Endothelial cell of umbilical vein (primary cell): Measurements from ENCODE around the gene CERS6. TPM values are rescaled to one million over a fixed set of nuclear protein-coding genes. Genes with fewer than 3 reads are reported as not detected.

Experiments used
- BruUV-seq: library from RNA; stranded (reverse); fragments of 400-500 nt; replicated peaks from 2 replicates; lab custom pipeline; 2021; lab: Mats Ljungman, UMichigan
- CTCF ChIA-PET: fragments of 300-600, 350-600 bp; sonication (Branson Sonifier 250); formaldehyde crosslinking; loops from one replicate; lab custom pipeline; 2021; ENCODE audit warnings: antibody characterized with exemption, inconsistent platforms; lab: Charles Lee
- POLR2A ChIA-PET: fragments of 300-600, 350-600 bp; sonication (Branson Sonifier 250); formaldehyde crosslinking; loops from one replicate; lab custom pipeline; 2021; ENCODE audit warnings: antibody characterized with exemption, inconsistent platforms; lab: Charles Lee
- DNase-seq: peaks from one replicate; pipeline ENCODE4 v3.0.0-alpha.2; 2011; ENCODE audit warnings: low read depth, low spot score
- FAIRE-seq: peaks from 2 replicates; lab custom pipeline; 2011; peaks lifted over from hg19 to GRCh38; lab: Jason Lieb, UNC
- H2AFZ ChIP-seq: 2 replicates; pipeline ENCODE4 v1.6.0; 2012; ENCODE audit warnings: low read depth, low read length, control low read depth, inconsistent platforms
- H3K27ac ChIP-seq: 2 replicates; pipeline ENCODE4 v1.5.1; 2011; ENCODE audit warnings: low read depth, mild to moderate bottlenecking, control low read depth, low read length, moderate library complexity; ENCODE audit not compliant: insufficient read depth
- H3K27me3 ChIP-seq, 2 experiments: 2 replicates each; pipeline versions ENCODE4 v1.6.0 to v1.6.1; 2011; ENCODE audit warnings: low read length in 2 of 2, mixed read lengths in 1 of 2; ENCODE audit not compliant: control insufficient read depth in 2 of 2, insufficient read depth in 2 of 2
- H3K36me3 ChIP-seq, 2 experiments: 2 replicates in 1 of 2; 3 replicates in 1 of 2; pipeline ENCODE4 v1.5.1; 2011; ENCODE audit warnings: low read length in 2 of 2, mild to moderate bottlenecking in 1 of 2, moderate library complexity in 1 of 2; ENCODE audit not compliant: control insufficient read depth in 2 of 2, insufficient read depth in 2 of 2; ENCODE audit errors: extremely low read depth in 1 of 2
- H3K4me1 ChIP-seq: 3 replicates; pipeline ENCODE4 v1.5.1; 2011; ENCODE audit warnings: mild to moderate bottlenecking, low read length; ENCODE audit not compliant: control insufficient read depth, insufficient read depth; ENCODE audit errors: extremely low read depth
- H3K4me2 ChIP-seq: 2 replicates; pipeline ENCODE4 v1.6.1; 2011; ENCODE audit warnings: low read length, control low read depth, mixed read lengths; ENCODE audit not compliant: insufficient read depth
- H3K4me3 ChIP-seq, 3 experiments: fragments of 200-600 bp in 1 of 3; sonication (generic), shearing (Covaris generic) in 1 of 3; replicated peaks in 1 of 3; 2 replicates each; pipeline ENCODE4 v1.5.1; 2011 to 2016; ENCODE audit warnings: control low read depth in 3 of 3, low read length in 3 of 3, mild to moderate bottlenecking in 2 of 3, inconsistent platforms in 1 of 3, low read depth in 1 of 3, moderate library complexity in 1 of 3; ENCODE audit not compliant: insufficient read depth in 1 of 3
- H3K79me2 ChIP-seq: 2 replicates; pipeline ENCODE4 v1.6.0; 2012; ENCODE audit warnings: low read length, inconsistent platforms; ENCODE audit not compliant: control insufficient read depth, insufficient read depth
- H3K9ac ChIP-seq: replicated peaks from 2 replicates; pipeline ENCODE3; 2011; ENCODE audit warnings: low read length, control low read depth; ENCODE audit not compliant: insufficient read depth; ENCODE audit errors: extremely low read depth
- H3K9me1 ChIP-seq: replicated peaks from 3 replicates; pipeline ENCODE4 v1.6.0; 2011; ENCODE audit warnings: mild to moderate bottlenecking, low read length; ENCODE audit not compliant: control insufficient read depth, insufficient read depth; ENCODE audit errors: extremely low read depth
- H3K9me3 ChIP-seq: replicated peaks from 2 replicates; pipeline ENCODE4 v1.5.1; 2012; ENCODE audit warnings: low read length, inconsistent platforms; ENCODE audit not compliant: control insufficient read depth, insufficient read depth
- H4K20me1 ChIP-seq: replicated peaks from 2 replicates; pipeline ENCODE3; 2011; ENCODE audit warnings: mild to moderate bottlenecking, low read length; ENCODE audit not compliant: control insufficient read depth, insufficient read depth; ENCODE audit errors: extremely low read depth
- CTCF ChIP-seq, 2 donors: IDR thresholded peaks; 1 replicate in 1 of 2; 2 replicates in 1 of 2; pipeline ENCODE4 v1.5.1; 2011; ENCODE audit warnings: low read length in 2 of 2, mild to moderate bottlenecking in 2 of 2, moderate library complexity in 2 of 2, control low read depth in 1 of 2, inconsistent platforms in 1 of 2, low read depth in 1 of 2; ENCODE audit not compliant: insufficient read depth in 1 of 2; ENCODE audit errors: extremely low read depth in 1 of 2
- EZH2 ChIP-seq: IDR thresholded peaks from 2 replicates; pipeline ENCODE4 v1.6.1; 2012; ENCODE audit warnings: borderline replicate concordance, low read depth, mild to moderate bottlenecking, moderate library complexity, low read length, inconsistent platforms; ENCODE audit not compliant: severe bottlenecking
- FOS ChIP-seq: IDR thresholded peaks from 2 replicates; pipeline ENCODE4 v1.6.1; 2011; ENCODE audit warnings: mild to moderate bottlenecking, low read length, moderate library complexity, borderline replicate concordance; ENCODE audit not compliant: insufficient read depth
- GATA2 ChIP-seq: IDR thresholded peaks from 2 replicates; pipeline ENCODE4 v1.7.0; 2011; ENCODE audit warnings: low read depth, mild to moderate bottlenecking, moderate library complexity, mixed read lengths, low read length; ENCODE audit not compliant: insufficient read length, insufficient read depth
- JUN ChIP-seq: IDR thresholded peaks from 2 replicates; pipeline ENCODE4 v1.6.1; 2011; ENCODE audit warnings: borderline replicate concordance, low read depth; ENCODE audit not compliant: insufficient read length, insufficient read depth
- MAX ChIP-seq: IDR thresholded peaks from 2 replicates; pipeline ENCODE4 v1.6.1; 2011; ENCODE audit not compliant: insufficient read depth, insufficient read length
- MYC ChIP-seq: IDR thresholded peaks from one replicate; pipeline ENCODE4 v1.6.1; 2011; ENCODE audit warnings: mild to moderate bottlenecking, low read depth, low read length
- POLR2A ChIP-seq: IDR thresholded peaks from 2 replicates; pipeline ENCODE4 v1.6.1; 2012; ENCODE audit warnings: low read depth, mild to moderate bottlenecking, control low read depth, low read length
- POLR2AphosphoS5 ChIP-seq: IDR thresholded peaks from 2 replicates; pipeline ENCODE4 v1.6.1; 2012; ENCODE audit warnings: low read depth, mild to moderate bottlenecking, control low read depth, low read length, moderate library complexity; ENCODE audit not compliant: insufficient read depth
- dilution Hi-C: fragments of 300-500 bp; cut with MboI; formaldehyde crosslinking; loops from one replicate; pipeline ENCODE4 v1.15.0; 2019; ENCODE audit warnings: low sequenced_read_pairs; ENCODE audit not compliant: extremely low pct_ligation_motif_present
- intact Hi-C: fragments of 100-400 bp; cut with micrococcal nuclease; formaldehyde crosslinking; loops from one replicate; pipeline ENCODE4 v1.10.0; 2022
- polyA plus RNA-seq, 4 experiments: library from polyadenylated mRNA; depleted of rRNA in 3 of 4; stranded (reverse) in 3 of 4; unstranded in 1 of 4; fragments of >200 nt; gene quantifications; 2 replicates each; pipeline versions ENCODE4 v1.2.1 to v1.2.3, GENCODE V29; 2011 to 2012; ENCODE audit warnings: missing spikeins in 1 of 4
- total RNA-seq: library from RNA; stranded (reverse); gene quantifications from 2 replicates; pipeline ENCODE4 v1.2.3, GENCODE V29; 2021

The CERS6 gene
- total and polyA plus RNA-seq, 2 donors (not counting 3 experiments of a cell fraction or from before 2014, with no cell fraction given): 2.7 to 11.7 TPM

- no TSS peak for BruUV-seq
- no peak overlapping the region for H2AFZ ChIP-seq
- TF ChIP-seq POLR2AphosphoS5: no peak
- no peak overlapping the region for H3K27ac ChIP-seq
- POLR2A ChIA-PET: no interaction called here
- no peak overlapping the region for H3K4me2 ChIP-seq
- H3K36me3 ChIP-seq: no peaks in the 10 kb centered on the region
- DNase-seq (no peak), FAIRE-seq (no peak)
- H3K9ac ChIP-seq: no peak overlapping the region
- CTCF ChIA-PET: no interaction called here
- no peaks in the 10 kb centered on the region for H4K20me1 ChIP-seq
- no peaks in the 10 kb centered on the region for H3K27me3 ChIP-seq
- H3K9me3 ChIP-seq: no peaks in the 10 kb centered on the region
- H3K4me3 ChIP-seq: no peak overlapping the region
- dilution Hi-C loops: no loop called here
- H3K4me1 ChIP-seq: no peaks in the 10 kb centered on the region
- no peaks in the 10 kb centered on the region for H3K9me1 ChIP-seq
- no peaks in the 10 kb centered on the region for H3K79me2 ChIP-seq
- intact Hi-C loops: no loop called here
Observed at GRCh38 chr2:168450171-168450570, 5.9 kb upstream of the CERS6 start.

- H3K4me2 ChIP-seq: no peak overlapping the region
- H3K9me1 ChIP-seq: no peaks in the 10 kb centered on the region
- no peak overlapping the region for H3K9ac ChIP-seq
- TF ChIP-seq MYC (no peak), MAX (no peak), CTCF (IDR thresholded peaks at IDR 0.05; ENCODE audit: extremely low read depth in 1 of 2, insufficient read depth in 1 of 2, low read depth in 1 of 2, low read length in 2 of 2) (no peak), GATA2 (no peak), FOS (no peak), JUN (no peak), POLR2A (no peak), POLR2AphosphoS5 (no peak), EZH2 (no peak)
- H3K9me3 ChIP-seq: no peaks in the 10 kb centered on the region
- intact Hi-C loops (no loop called here), dilution Hi-C loops (no loop called here)
- no peak overlapping the region for H2AFZ ChIP-seq
- POLR2A ChIA-PET: no interaction called here
- no peaks in the 10 kb centered on the region for H3K27me3 ChIP-seq
- DNase-seq (no peak), FAIRE-seq (no peak)
- no peak overlapping the region for H3K27ac ChIP-seq
- H3K4me1 ChIP-seq: peaks cover 2% of the 10 kb centered on the region
- CTCF ChIA-PET: no interaction called here
- no peaks in the 10 kb centered on the region for H4K20me1 ChIP-seq
- BruUV-seq: no TSS peak
- H3K79me2 ChIP-seq: no peaks in the 10 kb centered on the region
- H3K36me3 ChIP-seq: no peaks in the 10 kb centered on the region
- no peak overlapping the region for H3K4me3 ChIP-seq
Observed at GRCh38 chr2:168450732-168451131, 5.3 kb upstream of the CERS6 start.
